PC-9 (cell line): Measurements from ENCODE around the gene CCDC117. TPM values are rescaled to one million over a fixed set of nuclear protein-coding genes. Genes with fewer than 3 reads are reported as not detected.
"Not testable (repeated sequence)": the region's sequence is repeated elsewhere in the genome, so short reads cannot be mapped to it uniquely, and the experiment has no call there.

Experiments
- BruUV-seq: library from RNA; stranded (reverse); fragments of 400-500 nt; replicated peaks from 2 replicates; lab custom pipeline; 2021; lab: Mats Ljungman, UMichigan
- CTCF ChIA-PET: fragments of 300-600 bp; sonication (Branson Sonifier 250); formaldehyde crosslinking; loops from one replicate; lab custom pipeline; 2022; ENCODE audit warnings: antibody characterized with exemption; lab: Charles Lee
- POLR2A ChIA-PET: fragments of 300-600 bp; sonication (Branson Sonifier 250); formaldehyde crosslinking; loops from one replicate; lab custom pipeline; 2022; ENCODE audit warnings: antibody characterized with exemption; ENCODE audit not compliant: unreplicated experiment; lab: Charles Lee
- DNase-seq, 2 experiments: peaks; one replicate each; pipeline versions ENCODE4 v3.0.0 to v3.0.0-alpha.2; 2015 to 2022; ENCODE audit warnings: mixed read lengths in 1 of 2
- H2AFZ ChIP-seq: fragments of 200-600 bp; sonication (generic); 2 replicates; pipeline ENCODE4 v1.8.1; 2017; ENCODE audit warnings: antibody characterized with exemption
- H3F3A ChIP-seq: fragments of 200-600 bp; sonication (generic); 2 replicates; pipeline ENCODE4 v1.8.1; 2017; ENCODE audit warnings: antibody characterized with exemption, mild to moderate bottlenecking, low read depth; ENCODE audit not compliant: insufficient read depth
- H3K27ac ChIP-seq: fragments of 200-600 bp; sonication (generic); 2 replicates; pipeline ENCODE4 v1.6.1; 2016; ENCODE audit warnings: mixed run types
- H3K27me3 ChIP-seq: fragments of 200-600 bp; sonication (generic); 2 replicates; pipeline ENCODE4 v1.6.1; 2016; ENCODE audit warnings: low read depth, mixed run types; ENCODE audit not compliant: insufficient read depth
- H3K36me3 ChIP-seq: fragments of 200-600 bp; sonication (generic); 2 replicates; pipeline ENCODE4 v1.6.1; 2016; ENCODE audit warnings: low read depth, mixed run types
- H3K4me1 ChIP-seq: fragments of 200-600 bp; sonication (generic); replicated peaks from 2 replicates; pipeline ENCODE4 v1.6.1; 2016; ENCODE audit warnings: mixed run types; ENCODE audit not compliant: insufficient read depth
- H3K4me2 ChIP-seq: fragments of 200-600 bp; sonication (generic); 2 replicates; pipeline ENCODE4 v1.6.1; 2017; ENCODE audit warnings: mixed run types
- H3K4me3 ChIP-seq: fragments of 200-600 bp; sonication (generic); 2 replicates; pipeline ENCODE4 v1.6.1; 2016; ENCODE audit warnings: mixed run types
- H3K79me2 ChIP-seq: fragments of 200-600 bp; sonication (generic); 2 replicates; pipeline ENCODE4 v1.6.1; 2017; ENCODE audit warnings: low read depth, mixed run types
- H3K9me2 ChIP-seq: fragments of 200-600 bp; sonication (generic); 2 replicates; pipeline ENCODE4 v1.8.1; 2017; ENCODE audit warnings: mild to moderate bottlenecking; ENCODE audit not compliant: insufficient read depth
- H3K9me3 ChIP-seq: fragments of 200-600 bp; sonication (generic); 2 replicates; pipeline ENCODE4 v1.8.1; 2016; ENCODE audit warnings: low read depth; ENCODE audit not compliant: insufficient read depth
- H4K20me1 ChIP-seq: fragments of 200-600 bp; sonication (generic); 2 replicates; pipeline ENCODE4 v1.8.1; 2017; ENCODE audit not compliant: insufficient read depth
- EZH2 ChIP-seq: fragments of 200-600 bp; sonication (generic); IDR thresholded peaks from 2 replicates; pipeline ENCODE4 v1.8.0; 2017; ENCODE audit warnings: antibody characterized with exemption, low read depth
- intact Hi-C: fragments of 100-400 bp; cut with micrococcal nuclease; formaldehyde crosslinking; loops from one replicate; pipeline ENCODE4 v1.10.0; 2022; ENCODE audit not compliant: unreplicated experiment
- total RNA-seq: library from RNA; stranded (reverse); gene quantifications from 2 replicates; pipeline ENCODE4 v1.2.3, GENCODE V29; 2021
- TF ChIP-seq, protein P1 (sequence below): fragments of 200-600 bp; sonication (generic); conservative IDR thresholded peaks from 2 replicates; pipeline ENCODE4 v1.6.1; 2017; ENCODE audit warnings: mixed run types, antibody characterized with exemption, mild to moderate bottlenecking, moderate library complexity

CCDC117 gene
- total RNA-seq, 1 experiment from 2014 or later = 11.4 TPM

DNA sequence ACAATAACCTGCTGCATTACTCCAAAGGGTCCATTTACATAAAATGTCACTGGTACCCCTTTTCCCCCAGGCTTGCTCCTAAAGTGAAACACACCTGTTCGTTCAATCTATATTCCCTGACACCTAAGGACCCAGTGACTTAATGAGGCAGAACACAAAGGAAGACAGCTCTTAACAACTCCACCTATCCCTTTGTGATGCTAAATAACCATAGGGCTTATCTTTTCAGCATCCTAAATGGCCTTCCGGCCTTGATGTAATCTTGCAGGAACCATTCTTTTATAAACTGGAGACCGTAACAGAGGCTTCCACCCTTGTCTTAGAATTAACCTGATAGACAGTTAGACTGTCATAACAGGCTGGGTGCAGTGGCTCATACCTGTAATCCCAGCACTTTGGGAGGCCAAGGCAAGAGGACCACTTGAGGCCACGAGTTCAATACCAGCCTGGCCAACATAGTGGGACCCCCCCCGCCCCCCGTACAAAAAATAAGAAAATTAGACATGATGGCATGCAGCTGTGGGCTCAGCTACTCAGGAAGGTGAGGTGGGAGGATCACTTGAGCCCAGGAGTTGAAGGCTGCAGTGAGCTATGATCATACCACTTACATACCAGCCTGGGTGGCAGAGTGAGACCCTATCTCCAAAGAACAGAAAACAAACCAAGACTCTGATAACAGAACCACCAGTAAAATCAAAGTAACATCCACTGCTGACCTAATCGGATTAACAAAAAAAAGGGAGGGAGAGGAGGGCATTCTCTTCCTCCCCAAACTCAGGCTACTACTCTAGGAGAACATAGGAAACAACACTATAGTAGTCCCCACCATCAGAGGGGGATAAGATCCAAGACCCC is 36.0 kb upstream of the CCDC117 start:
- CTCF ChIA-PET = no interaction called here
- Histone ChIP-seq H3K9me3 (no peaks in the 10 kb centered on the region), H3F3A (no peaks in the 10 kb centered on the region), H3K4me1 (peaks cover 5% of the 10 kb centered on the region; the same call in 1 of the 2 replicates), H3K36me3 (0 out of 2 replicates have a peak, but pooled peaks cover 5% of the 10 kb centered on the region), H4K20me1 (no peaks in the 10 kb centered on the region), H2AFZ (no peak overlapping the region), H3K27ac (no peak overlapping the region), H3K4me2 (no peak overlapping the region), H3K9me2 (no peaks in the 10 kb centered on the region), H3K27me3 (no peaks in the 10 kb centered on the region), H3K4me3 (no peak overlapping the region), H3K79me2 (peaks cover 48% of the 10 kb centered on the region)
- intact Hi-C loops = no loop called here
- no TSS peak for BruUV-seq
- no peak for DNase-seq
- no peak for TF ChIP-seq EZH2
- TF ChIP-seq, protein P1, sequence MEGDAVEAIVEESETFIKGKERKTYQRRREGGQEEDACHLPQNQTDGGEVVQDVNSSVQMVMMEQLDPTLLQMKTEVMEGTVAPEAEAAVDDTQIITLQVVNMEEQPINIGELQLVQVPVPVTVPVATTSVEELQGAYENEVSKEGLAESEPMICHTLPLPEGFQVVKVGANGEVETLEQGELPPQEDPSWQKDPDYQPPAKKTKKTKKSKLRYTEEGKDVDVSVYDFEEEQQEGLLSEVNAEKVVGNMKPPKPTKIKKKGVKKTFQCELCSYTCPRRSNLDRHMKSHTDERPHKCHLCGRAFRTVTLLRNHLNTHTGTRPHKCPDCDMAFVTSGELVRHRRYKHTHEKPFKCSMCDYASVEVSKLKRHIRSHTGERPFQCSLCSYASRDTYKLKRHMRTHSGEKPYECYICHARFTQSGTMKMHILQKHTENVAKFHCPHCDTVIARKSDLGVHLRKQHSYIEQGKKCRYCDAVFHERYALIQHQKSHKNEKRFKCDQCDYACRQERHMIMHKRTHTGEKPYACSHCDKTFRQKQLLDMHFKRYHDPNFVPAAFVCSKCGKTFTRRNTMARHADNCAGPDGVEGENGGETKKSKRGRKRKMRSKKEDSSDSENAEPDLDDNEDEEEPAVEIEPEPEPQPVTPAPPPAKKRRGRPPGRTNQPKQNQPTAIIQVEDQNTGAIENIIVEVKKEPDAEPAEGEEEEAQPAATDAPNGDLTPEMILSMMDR = no peak
- POLR2A ChIA-PET = no interaction called here

DNA sequence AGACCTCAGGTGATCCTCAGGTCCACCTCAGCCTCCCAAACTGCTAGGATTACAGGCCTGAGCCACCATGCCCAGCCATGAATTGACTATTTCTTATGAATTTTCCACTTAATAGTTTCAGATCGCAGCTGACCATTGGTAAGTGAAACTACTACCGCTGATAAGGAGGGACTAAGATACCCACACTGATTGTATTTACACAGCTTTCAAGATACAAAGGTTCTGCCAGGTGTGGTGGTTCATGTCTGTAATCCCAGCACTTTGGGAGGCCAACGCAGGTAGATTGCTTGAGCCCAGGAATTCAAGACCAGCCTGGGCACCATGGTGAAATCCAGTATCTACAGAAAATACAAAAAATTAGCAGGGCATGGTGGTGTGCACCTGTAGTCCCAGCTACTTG is 34.8 kb upstream of the CCDC117 start:
- Histone ChIP-seq H4K20me1 (no peaks in the 10 kb centered on the region), H3K9me3 (no peaks in the 10 kb centered on the region), H3K9me2 (no peaks in the 10 kb centered on the region), H3K4me2 (no peak overlapping the region), H3K79me2 (peaks cover 49% of the 10 kb centered on the region), H3K4me3 (no peak overlapping the region), H3K4me1 (peaks cover 6% of the 10 kb centered on the region; the same call in 1 of the 2 replicates), H2AFZ (no peak overlapping the region), H3K27ac (no peak overlapping the region), H3K27me3 (no peaks in the 10 kb centered on the region), H3K36me3 (0 out of 2 replicates have a peak, but pooled peaks cover 5% of the 10 kb centered on the region), H3F3A (no peaks in the 10 kb centered on the region)
- no peak for DNase-seq
- POLR2A ChIA-PET = no interaction called here
- CTCF ChIA-PET = no interaction called here
- intact Hi-C loops = no loop called here
- no TSS peak for BruUV-seq
- TF ChIP-seq, protein P1 = no peak
- TF ChIP-seq EZH2 = no peak

DNA sequence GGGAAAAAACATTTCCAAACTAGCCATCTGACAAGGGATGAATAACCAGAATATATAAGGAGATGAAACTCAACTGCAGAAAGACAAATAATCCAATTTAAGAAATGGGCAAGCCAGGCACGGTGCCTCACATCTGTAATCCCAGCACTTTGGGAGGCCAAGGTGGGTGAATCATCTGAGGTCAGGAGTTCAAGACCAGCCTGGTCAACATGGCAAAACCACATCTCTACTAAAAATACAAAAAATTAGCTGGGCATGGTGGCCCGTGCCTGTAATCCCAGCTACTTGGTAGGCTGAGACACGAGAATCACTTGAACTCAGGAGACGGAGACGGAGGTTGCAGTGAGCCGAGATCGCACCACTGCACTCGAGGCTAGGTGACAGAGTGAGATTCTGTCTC is 33.6 kb upstream of the CCDC117 start:
- H2AFZ ChIP-seq, BruUV-seq, POLR2A ChIA-PET, H3K4me2 ChIP-seq, DNase-seq, H3K36me3 ChIP-seq, H3K27ac ChIP-seq, H3K4me3 ChIP-seq, H3K27me3 ChIP-seq, H3K9me2 ChIP-seq, H4K20me1 ChIP-seq, H3K9me3 ChIP-seq, CTCF ChIA-PET, H3F3A ChIP-seq, intact Hi-C loops: not testable (repeated sequence)
- peaks cover 60% of the 10 kb centered on the region for H3K79me2 ChIP-seq
- H3K4me1 ChIP-seq = peaks cover 15% of the 10 kb centered on the region; the same call in 1 of the 2 replicates
